Measurements from ENCODE around the gene BCL6B.

DNA sequence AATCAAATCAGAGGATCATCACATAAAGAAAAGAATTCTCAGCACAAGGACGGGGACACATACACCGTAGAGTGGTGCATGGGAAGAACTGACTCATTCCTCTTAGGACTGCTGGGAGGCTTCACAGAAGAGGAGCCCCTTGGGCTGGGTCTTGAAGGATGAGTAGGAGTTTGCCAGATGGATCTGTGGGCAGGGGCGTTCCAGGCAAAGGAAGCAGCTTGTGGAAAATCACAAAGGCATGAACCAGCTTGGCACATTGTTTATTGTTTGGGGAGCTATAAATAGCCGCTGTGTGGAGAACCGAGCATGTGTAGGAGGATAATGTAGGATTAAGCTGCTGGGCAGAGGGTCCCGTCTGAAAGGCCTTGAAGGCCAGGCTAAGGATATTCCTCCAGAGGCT lies 26.1 kb downstream of the BCL6B start:
- TF ChIP-seq POLR2AphosphoS5 (IDR thresholded peaks at IDR 0.05) (no peak), CTCF (IDR thresholded peaks at IDR 0.05) (no peak), POLR2A (IDR thresholded peaks at IDR 0.05) (no peak)

Data from gastroesophageal sphincter (tissue), 3 donors.